Kidney (tissue), 22 donors: Measurements from ENCODE around the gene PSMB4. TPM values are rescaled to one million over a fixed set of nuclear protein-coding genes. Genes with fewer than 3 reads are reported as not detected.
"Not testable (repeated sequence)": the region's sequence is repeated elsewhere in the genome, so short reads cannot be mapped to it uniquely, and the experiment has no call there.

ENCODE experiments used
- DNase-seq, 5 donors: peaks; one replicate each; pipeline ENCODE4 v3.0.0-alpha.2; 2013 to 2020
- FAIRE-seq: peaks from 2 replicates; lab custom pipeline; 2012; peaks lifted over from hg19 to GRCh38; lab: Jason Lieb, UNC
- H3K27ac ChIP-seq, 2 donors: one replicate each; pipeline ENCODE4 v1.7.0; 2013; ENCODE audit warnings: low read depth in 2 of 2, low read length in 2 of 2, inconsistent platforms in 1 of 2
- H3K27me3 ChIP-seq: one replicate; pipeline ENCODE4 v1.7.1; 2013; ENCODE audit warnings: low read length, inconsistent platforms; ENCODE audit not compliant: control insufficient read depth, insufficient read depth
- H3K36me3 ChIP-seq, 3 donors: one replicate each; pipeline versions ENCODE4 v1.7.0 to v1.7.1; 2013; ENCODE audit warnings: low read length in 3 of 3, control low read depth in 1 of 3, inconsistent platforms in 1 of 3; ENCODE audit not compliant: insufficient read depth in 3 of 3, control insufficient read depth in 2 of 3
- H3K4me1 ChIP-seq, 3 donors: one replicate each; pipeline versions ENCODE4 v1.7.0 to v1.7.1; 2013; ENCODE audit warnings: low read length in 3 of 3, inconsistent platforms in 1 of 3, low read depth in 1 of 3; ENCODE audit not compliant: control insufficient read depth in 2 of 3, insufficient read depth in 2 of 3
- H3K4me3 ChIP-seq, 3 donors: one replicate each; pipeline versions ENCODE4 v1.7.0 to v1.8.1; 2013; ENCODE audit warnings: low read length in 3 of 3, control low read depth in 1 of 3, inconsistent platforms in 1 of 3
- H3K9ac ChIP-seq, 3 donors: one replicate each; pipeline versions ENCODE4 v1.7.0 to v1.7.1; 2013; ENCODE audit warnings: low read length in 3 of 3, control low read depth in 1 of 3, inconsistent platforms in 1 of 3
- H3K9me3 ChIP-seq, 3 donors: one replicate each; pipeline versions ENCODE4 v1.7.0 to v1.7.1; 2013; ENCODE audit warnings: low read length in 3 of 3, control low read depth in 1 of 3, inconsistent platforms in 1 of 3; ENCODE audit not compliant: control insufficient read depth in 2 of 3, insufficient read depth in 1 of 3
- intact Hi-C: fragments of 100-400 bp; cut with DNase I; formaldehyde crosslinking; loops from one replicate; pipeline ENCODE4 v1.11.1; 2022
- long read RNA-seq, 10 donors: library from polyadenylated mRNA in 1 of 10; unstranded in 1 of 10; transcript quantifications; one replicate each; pipeline ENCODE4 v2.0.0 and lab custom pipeline, GENCODE V29; 2021 to 2026
- polyA plus RNA-seq: library from polyadenylated mRNA; stranded (reverse); fragments of 350-450 nt; fragmentation: Illumina TruSeq; extraction: RNeasy Lipid Tissue Mini Kit (QIAGEN cat#74804); gene quantifications from one replicate; pipeline ENCODE4 v1.2.3, GENCODE V29; 2014; ENCODE audit warnings: low read depth, low replicate concordance; ENCODE audit not compliant: insufficient read depth
- total RNA-seq: library from RNA; stranded (reverse); fragmentation: NEBNext Ultra II Directional; extraction: Animal tissue kit (Norgen Biotek cat#: 25700); gene quantifications from one replicate; pipeline ENCODE4 v1.2.1, GENCODE V29; 2021
- TF ChIP-seq, protein P1 (sequence below): IDR thresholded peaks from 3 replicates; pipeline ENCODE4 v1.5.1; 2012; ENCODE audit warnings: mild to moderate bottlenecking, moderate library complexity, borderline replicate concordance; ENCODE audit not compliant: insufficient read depth; ENCODE audit errors: extremely low read depth
- donor health status: control.
- donor health status: control.
- donor health status: control.
- donor health status: control.
- donor health status: control.
- donor health status: DM: yes; HTN: yes; CAD: no.
- donor health status: Normal renal cell carcinoma (clear cell type).

The PSMB4 gene
- total RNA-seq (212 TPM), polyA plus RNA-seq (436 TPM)
- long read RNA-seq, donor 1, transcript PSMB4-201 (7 exons, 964 nt), result major isoform, 78 of 161 reads
- long read RNA-seq, donor 1, transcript PSMB4-204 (2 exons, 2,067 nt), result minor isoform, 9 of 161 reads
- long read RNA-seq, donor 1, transcript PSMB4-202 (3 exons, 665 nt), result minor isoform, 9 of 161 reads
- long read RNA-seq, donor 1, partial matches to known transcripts, result 60 of 161 reads
- long read RNA-seq, donor 1, other reads (novel, unspliced or antisense), result 0 of 161 reads
- long read RNA-seq, donor 2, transcript PSMB4-201 (7 exons, 964 nt), result major isoform, 178 of 365 reads
- long read RNA-seq, donor 2, transcript PSMB4-204 (2 exons, 2,067 nt), result minor isoform, 20 of 365 reads
- long read RNA-seq, donor 2, transcript PSMB4-202 (3 exons, 665 nt), result minor isoform, 12 of 365 reads
- long read RNA-seq, donor 2, transcript PSMB4-207 (4 exons, 811 nt), result minor isoform, 8 of 365 reads
- long read RNA-seq, donor 2, partial matches to known transcripts, result 135 of 365 reads
- long read RNA-seq, donor 2, other reads (novel, unspliced or antisense), result 5 of 365 reads
- long read RNA-seq, donor 3, transcript PSMB4-202 (3 exons, 665 nt), result minor isoform, 8 of 383 reads
- long read RNA-seq, donor 3, transcript PSMB4-201 (7 exons, 964 nt), result major isoform, 156 of 383 reads
- long read RNA-seq, donor 3, transcript PSMB4-204 (2 exons, 2,067 nt), result minor isoform, 17 of 383 reads
- long read RNA-seq, donor 3, transcript PSMB4-206 (3 exons, 986 nt), result minor isoform, 6 of 383 reads
- long read RNA-seq, donor 3, partial matches to known transcripts, result 188 of 383 reads
- long read RNA-seq, donor 3, other reads (novel, unspliced or antisense), result 5 of 383 reads
- long read RNA-seq, donor 4, transcript PSMB4-204 (2 exons, 2,067 nt), result minor isoform, 13 of 295 reads
- long read RNA-seq, donor 4, transcript PSMB4-201 (7 exons, 964 nt), result major isoform, 116 of 295 reads
- long read RNA-seq, donor 4, partial matches to known transcripts, result 155 of 295 reads
- long read RNA-seq, donor 4, other reads (novel, unspliced or antisense), result 5 of 295 reads
- long read RNA-seq, donor 5, transcript PSMB4-201 (7 exons, 964 nt), result major isoform, 5 of 13 reads
- long read RNA-seq, donor 5, partial matches to known transcripts, result 8 of 13 reads
- long read RNA-seq, donor 5, other reads (novel, unspliced or antisense), result 0 of 13 reads
- long read RNA-seq, donor 6, transcript PSMB4-201 (7 exons, 964 nt), result major isoform, 224 of 558 reads
- long read RNA-seq, donor 6, transcript PSMB4-202 (3 exons, 665 nt), result minor isoform, 11 of 558 reads
- long read RNA-seq, donor 6, transcript PSMB4-206 (3 exons, 986 nt), result minor isoform, 12 of 558 reads
- long read RNA-seq, donor 6, transcript PSMB4-204 (2 exons, 2,067 nt), result minor isoform, 21 of 558 reads
- long read RNA-seq, donor 6, partial matches to known transcripts, result 283 of 558 reads
- long read RNA-seq, donor 6, other reads (novel, unspliced or antisense), result 0 of 558 reads
- long read RNA-seq, donor 7, transcript PSMB4-201 (7 exons, 964 nt), result major isoform, 22 of 30 reads
- long read RNA-seq, donor 7, partial matches to known transcripts, result 5 of 30 reads
- long read RNA-seq, donor 7, other reads (novel, unspliced or antisense), result 1 of 30 reads
- long read RNA-seq, donor 8, transcript PSMB4-202 (3 exons, 665 nt), result minor isoform, 8 of 173 reads
- long read RNA-seq, donor 8, transcript PSMB4-201 (7 exons, 964 nt), result major isoform, 69 of 173 reads
- long read RNA-seq, donor 8, transcript PSMB4-204 (2 exons, 2,067 nt), result minor isoform, 8 of 173 reads
- long read RNA-seq, donor 8, partial matches to known transcripts, result 84 of 173 reads
- long read RNA-seq, donor 8, other reads (novel, unspliced or antisense), result 0 of 173 reads
- long read RNA-seq, donor 9, transcript PSMB4-202 (3 exons, 665 nt), result minor isoform, 7 of 133 reads
- long read RNA-seq, donor 9, transcript PSMB4-201 (7 exons, 964 nt), result major isoform, 44 of 133 reads
- long read RNA-seq, donor 9, partial matches to known transcripts, result 76 of 133 reads
- long read RNA-seq, donor 9, other reads (novel, unspliced or antisense), result 0 of 133 reads
- long read RNA-seq, donor 10, transcript PSMB4-206 (3 exons, 986 nt), result minor isoform, 6 of 246 reads
- long read RNA-seq, donor 10, transcript PSMB4-202 (3 exons, 665 nt), result minor isoform, 11 of 246 reads
- long read RNA-seq, donor 10, transcript PSMB4-204 (2 exons, 2,067 nt), result minor isoform, 12 of 246 reads
- long read RNA-seq, donor 10, transcript PSMB4-201 (7 exons, 964 nt), result major isoform, 105 of 246 reads
- long read RNA-seq, donor 10, partial matches to known transcripts, result 106 of 246 reads
- long read RNA-seq, donor 10, other reads (novel, unspliced or antisense), result 5 of 246 reads

DNA sequence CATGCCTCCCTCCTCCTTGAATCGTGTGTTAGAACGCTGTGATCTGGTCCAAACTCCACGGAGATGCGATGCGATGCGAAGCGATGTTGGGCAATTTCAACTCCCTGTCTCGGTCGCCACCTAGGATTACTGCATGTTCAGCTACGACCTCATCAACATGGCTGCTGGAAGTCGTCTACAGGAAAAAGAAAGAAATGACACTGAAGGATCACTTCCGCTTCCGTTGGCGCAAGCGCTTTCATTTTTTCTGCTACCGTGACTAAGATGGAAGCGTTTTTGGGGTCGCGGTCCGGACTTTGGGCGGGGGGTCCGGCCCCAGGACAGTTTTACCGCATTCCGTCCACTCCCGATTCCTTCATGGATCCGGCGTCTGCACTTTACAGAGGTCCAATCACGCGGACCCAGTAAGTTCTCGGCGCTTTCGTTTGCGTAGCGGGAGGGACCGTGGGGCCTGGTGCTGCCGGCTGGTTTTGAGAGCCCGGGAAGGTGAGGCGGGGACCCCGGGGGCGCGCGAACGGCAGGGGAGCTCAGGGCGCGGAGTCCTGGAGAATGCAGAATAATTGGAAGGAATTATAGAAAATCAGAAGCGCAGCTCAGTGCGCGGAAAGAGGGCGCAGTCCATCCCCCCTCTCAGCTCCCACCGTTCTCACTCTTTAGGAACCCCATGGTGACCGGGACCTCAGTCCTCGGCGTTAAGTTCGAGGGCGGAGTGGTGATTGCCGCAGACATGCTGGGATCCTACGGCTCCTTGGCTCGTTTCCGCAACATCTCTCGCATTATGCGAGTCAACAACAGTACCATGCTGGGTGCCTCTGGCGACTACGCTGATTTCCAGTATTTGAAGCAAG lies at the start of gene PSMB4:
Gene PSMB4, plus strand, starts transcription at position 250 of the 848 bp plus-strand sequence. Its CDS starts 15 bp downstream, at position 265.
- intact Hi-C loops, result no loop called here
- Histone ChIP-seq H3K9ac (peak within 1 kb of the TSS; percentile 34 to 97 (median 93)), H3K9me3 (no peaks in the 10 kb centered on the region), H3K4me1 (peaks cover 4 to 7% (median 6%) of the 10 kb centered on the region in 3 donors), H3K27me3 (no peaks in the 10 kb centered on the region), H3K27ac (peak within 1 kb of the TSS; percentile 53 to 82), H3K4me3 (peak within 1 kb of the TSS; percentile 84 to 98 (median 93)), H3K36me3 (peaks cover 6 to 27% (median 13%) of the 10 kb centered on the region in 3 donors)
- FAIRE-seq, result peak; percentile 90
- DNase-seq, result peak; percentile 86 to 98 (median 91)
- TF ChIP-seq, protein P1, sequence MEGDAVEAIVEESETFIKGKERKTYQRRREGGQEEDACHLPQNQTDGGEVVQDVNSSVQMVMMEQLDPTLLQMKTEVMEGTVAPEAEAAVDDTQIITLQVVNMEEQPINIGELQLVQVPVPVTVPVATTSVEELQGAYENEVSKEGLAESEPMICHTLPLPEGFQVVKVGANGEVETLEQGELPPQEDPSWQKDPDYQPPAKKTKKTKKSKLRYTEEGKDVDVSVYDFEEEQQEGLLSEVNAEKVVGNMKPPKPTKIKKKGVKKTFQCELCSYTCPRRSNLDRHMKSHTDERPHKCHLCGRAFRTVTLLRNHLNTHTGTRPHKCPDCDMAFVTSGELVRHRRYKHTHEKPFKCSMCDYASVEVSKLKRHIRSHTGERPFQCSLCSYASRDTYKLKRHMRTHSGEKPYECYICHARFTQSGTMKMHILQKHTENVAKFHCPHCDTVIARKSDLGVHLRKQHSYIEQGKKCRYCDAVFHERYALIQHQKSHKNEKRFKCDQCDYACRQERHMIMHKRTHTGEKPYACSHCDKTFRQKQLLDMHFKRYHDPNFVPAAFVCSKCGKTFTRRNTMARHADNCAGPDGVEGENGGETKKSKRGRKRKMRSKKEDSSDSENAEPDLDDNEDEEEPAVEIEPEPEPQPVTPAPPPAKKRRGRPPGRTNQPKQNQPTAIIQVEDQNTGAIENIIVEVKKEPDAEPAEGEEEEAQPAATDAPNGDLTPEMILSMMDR, result peak; percentile 50

DNA sequence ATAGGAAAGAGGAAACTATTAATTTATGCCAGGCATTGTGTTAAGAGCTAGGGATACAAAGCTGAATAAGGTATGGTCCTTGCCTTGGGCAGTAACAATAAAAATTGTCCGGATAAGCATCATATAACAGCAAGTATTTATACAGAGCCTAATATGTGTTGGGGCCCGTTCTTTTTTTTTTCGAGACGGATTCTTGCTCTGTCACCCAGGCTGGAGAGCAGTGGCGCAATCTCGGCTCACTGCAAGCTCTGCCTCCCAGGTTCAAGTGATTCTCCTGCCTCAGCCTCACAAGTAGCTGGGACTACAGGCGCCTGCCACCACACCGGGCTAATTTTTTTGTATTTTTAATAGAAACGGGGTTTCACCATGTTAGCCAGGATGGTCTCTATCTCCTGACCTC lies 49.0 kb upstream of the PSMB4 start:
- H3K27me3 ChIP-seq, FAIRE-seq, DNase-seq, H3K4me3 ChIP-seq, H3K9ac ChIP-seq, H3K36me3 ChIP-seq, intact Hi-C loops, H3K9me3 ChIP-seq, H3K27ac ChIP-seq: not testable (repeated sequence)
- H3K4me1 ChIP-seq, result peaks cover 5 to 11% (median 11%) of the 10 kb centered on the region in 3 donors
